PC-9 (cell line): ENCODE data around the gene TMEM47. TPM values are rescaled to one million over a fixed set of nuclear protein-coding genes. Genes with fewer than 3 reads are reported as not detected.

Source experiments
- BruUV-seq: library from RNA; stranded (reverse); fragments of 400-500 nt; replicated peaks from 2 replicates; lab custom pipeline; 2021; lab: Mats Ljungman, UMichigan
- CTCF ChIA-PET: fragments of 300-600 bp; sonication (Branson Sonifier 250); formaldehyde crosslinking; loops from one replicate; lab custom pipeline; 2022; ENCODE audit warnings: antibody characterized with exemption; lab: Charles Lee
- POLR2A ChIA-PET: fragments of 300-600 bp; sonication (Branson Sonifier 250); formaldehyde crosslinking; loops from one replicate; lab custom pipeline; 2022; ENCODE audit warnings: antibody characterized with exemption; ENCODE audit not compliant: unreplicated experiment; lab: Charles Lee
- DNase-seq, 2 experiments: peaks; one replicate each; pipeline versions ENCODE4 v3.0.0 to v3.0.0-alpha.2; 2015 to 2022; ENCODE audit warnings: mixed read lengths in 1 of 2
- H2AFZ ChIP-seq: fragments of 200-600 bp; sonication (generic); 2 replicates; pipeline ENCODE4 v1.8.1; 2017; ENCODE audit warnings: antibody characterized with exemption
- H3F3A ChIP-seq: fragments of 200-600 bp; sonication (generic); 2 replicates; pipeline ENCODE4 v1.8.1; 2017; ENCODE audit warnings: antibody characterized with exemption, mild to moderate bottlenecking, low read depth; ENCODE audit not compliant: insufficient read depth
- H3K27ac ChIP-seq: fragments of 200-600 bp; sonication (generic); 2 replicates; pipeline ENCODE4 v1.6.1; 2016; ENCODE audit warnings: mixed run types
- H3K27me3 ChIP-seq: fragments of 200-600 bp; sonication (generic); 2 replicates; pipeline ENCODE4 v1.6.1; 2016; ENCODE audit warnings: low read depth, mixed run types; ENCODE audit not compliant: insufficient read depth
- H3K36me3 ChIP-seq: fragments of 200-600 bp; sonication (generic); 2 replicates; pipeline ENCODE4 v1.6.1; 2016; ENCODE audit warnings: low read depth, mixed run types
- H3K4me1 ChIP-seq: fragments of 200-600 bp; sonication (generic); replicated peaks from 2 replicates; pipeline ENCODE4 v1.6.1; 2016; ENCODE audit warnings: mixed run types; ENCODE audit not compliant: insufficient read depth
- H3K4me2 ChIP-seq: fragments of 200-600 bp; sonication (generic); 2 replicates; pipeline ENCODE4 v1.6.1; 2017; ENCODE audit warnings: mixed run types
- H3K4me3 ChIP-seq: fragments of 200-600 bp; sonication (generic); 2 replicates; pipeline ENCODE4 v1.6.1; 2016; ENCODE audit warnings: mixed run types
- H3K79me2 ChIP-seq: fragments of 200-600 bp; sonication (generic); 2 replicates; pipeline ENCODE4 v1.6.1; 2017; ENCODE audit warnings: low read depth, mixed run types
- H3K9me2 ChIP-seq: fragments of 200-600 bp; sonication (generic); 2 replicates; pipeline ENCODE4 v1.8.1; 2017; ENCODE audit warnings: mild to moderate bottlenecking; ENCODE audit not compliant: insufficient read depth
- H3K9me3 ChIP-seq: fragments of 200-600 bp; sonication (generic); 2 replicates; pipeline ENCODE4 v1.8.1; 2016; ENCODE audit warnings: low read depth; ENCODE audit not compliant: insufficient read depth
- H4K20me1 ChIP-seq: fragments of 200-600 bp; sonication (generic); 2 replicates; pipeline ENCODE4 v1.8.1; 2017; ENCODE audit not compliant: insufficient read depth
- CTCF ChIP-seq: fragments of 200-600 bp; sonication (generic); conservative IDR thresholded peaks from 2 replicates; pipeline ENCODE4 v1.6.1; 2017; ENCODE audit warnings: mixed run types, antibody characterized with exemption, mild to moderate bottlenecking, moderate library complexity
- EZH2 ChIP-seq: fragments of 200-600 bp; sonication (generic); IDR thresholded peaks from 2 replicates; pipeline ENCODE4 v1.8.0; 2017; ENCODE audit warnings: antibody characterized with exemption, low read depth
- intact Hi-C: fragments of 100-400 bp; cut with micrococcal nuclease; formaldehyde crosslinking; loops from one replicate; pipeline ENCODE4 v1.10.0; 2022; ENCODE audit not compliant: unreplicated experiment
- total RNA-seq: library from RNA; stranded (reverse); gene quantifications from 2 replicates; pipeline ENCODE4 v1.2.3, GENCODE V29; 2021

The TMEM47 gene
- total RNA-seq, 1 experiment from 2014 or later = not detected

GRCh38 chrX:34598362-34598761 is 58.7 kb downstream of the TMEM47 start:
- intact Hi-C loops = no loop called here
- no peaks in the 10 kb centered on the region for H4K20me1 ChIP-seq
- H2AFZ ChIP-seq = no peak overlapping the region
- POLR2A ChIA-PET = no interaction called here
- H3K9me2 ChIP-seq = no peaks in the 10 kb centered on the region
- no peaks in the 10 kb centered on the region for H3K79me2 ChIP-seq
- no peak for TF ChIP-seq CTCF
- TF ChIP-seq EZH2 = no peak
- CTCF ChIA-PET = no interaction called here
- H3F3A ChIP-seq = no peaks in the 10 kb centered on the region
- BruUV-seq = no TSS peak
- H3K36me3 ChIP-seq = no peaks in the 10 kb centered on the region
- H3K4me1 ChIP-seq = no peaks in the 10 kb centered on the region
- H3K27ac ChIP-seq = no peak overlapping the region
- H3K9me3 ChIP-seq = no peaks in the 10 kb centered on the region
- H3K4me3 ChIP-seq = no peak overlapping the region
- DNase-seq = no peak
- H3K27me3 ChIP-seq = no peaks in the 10 kb centered on the region
- H3K4me2 ChIP-seq = no peak overlapping the region

GRCh38 chrX:34586936-34587335 is 70.1 kb downstream of the TMEM47 start:
- no peaks in the 10 kb centered on the region for H4K20me1 ChIP-seq
- H3K27me3 ChIP-seq = no peaks in the 10 kb centered on the region
- BruUV-seq = no TSS peak
- DNase-seq = no peak
- no peaks in the 10 kb centered on the region for H3K79me2 ChIP-seq
- TF ChIP-seq CTCF (no peak), EZH2 (no peak)
- no peaks in the 10 kb centered on the region for H3K9me2 ChIP-seq
- H3K4me2 ChIP-seq = no peak overlapping the region
- H3K36me3 ChIP-seq = no peaks in the 10 kb centered on the region
- ChIA-PET POLR2A (no interaction called here), CTCF (no interaction called here)
- H3K4me3 ChIP-seq = no peak overlapping the region
- H3K27ac ChIP-seq = no peak overlapping the region
- H2AFZ ChIP-seq = no peak overlapping the region
- H3F3A ChIP-seq = no peaks in the 10 kb centered on the region
- intact Hi-C loops = no loop called here
- H3K4me1 ChIP-seq = no peaks in the 10 kb centered on the region
- no peaks in the 10 kb centered on the region for H3K9me3 ChIP-seq

- ChIA-PET POLR2A (no interaction called here), CTCF (no interaction called here)
- H3K79me2 ChIP-seq = no peaks in the 10 kb centered on the region
- no peak overlapping the region for H3K4me2 ChIP-seq
- no peaks in the 10 kb centered on the region for H3K9me3 ChIP-seq
- TF ChIP-seq EZH2 (no peak), CTCF (no peak)
- no peak overlapping the region for H3K27ac ChIP-seq
- no peaks in the 10 kb centered on the region for H3K4me1 ChIP-seq
- no peaks in the 10 kb centered on the region for H3K27me3 ChIP-seq
- H2AFZ ChIP-seq = no peak overlapping the region
- H3K36me3 ChIP-seq = no peaks in the 10 kb centered on the region
- no TSS peak for BruUV-seq
- no peaks in the 10 kb centered on the region for H4K20me1 ChIP-seq
- H3K4me3 ChIP-seq = no peak overlapping the region
- no peaks in the 10 kb centered on the region for H3K9me2 ChIP-seq
- no peak for DNase-seq
- intact Hi-C loops = no loop called here
- no peaks in the 10 kb centered on the region for H3F3A ChIP-seq
These were observed 70.7 kb downstream of the TMEM47 start for GRCh38 chrX:34586346-34586911.
